ENCODE data around the gene CXCL16. TPM values are rescaled to one million over a fixed set of nuclear protein-coding genes. Genes with fewer than 3 reads are reported as not detected.

CXCL16 gene
- total RNA-seq, 1 donor from 2014 or later: 2.2 TPM

DNA sequence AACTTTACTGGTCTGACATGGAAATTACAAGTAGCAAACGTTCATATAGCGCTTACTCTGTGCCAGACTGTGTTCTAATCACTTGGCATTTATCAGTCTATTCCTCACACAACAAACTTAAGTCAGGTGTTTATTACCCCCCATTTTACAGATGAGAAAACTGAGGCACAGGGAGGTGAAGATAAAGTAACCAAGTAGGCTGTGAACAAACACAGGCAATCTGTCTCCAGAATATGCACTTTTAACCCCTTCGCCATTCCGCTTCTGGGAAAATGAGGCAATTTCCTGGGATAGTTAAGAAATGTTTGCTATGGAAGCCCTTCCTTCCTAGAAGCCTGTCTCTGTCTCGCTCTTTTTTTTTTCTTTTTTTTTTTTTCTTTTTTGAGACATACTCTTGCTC, 12.2 kb upstream of the CXCL16 start:
- Mint-ChIP-seq H3K4me1 (ENCODE audit: low read depth, unreplicated experiment) (no peaks in the 10 kb centered on the region), H3K27ac (ENCODE audit: unreplicated experiment) (no peak overlapping the region), H3K36me3 (ENCODE audit: low read depth, unreplicated experiment) (no peaks in the 10 kb centered on the region), H3K4me3 (ENCODE audit: unreplicated experiment) (no peak overlapping the region), H3K27me3 (ENCODE audit: low read depth, unreplicated experiment) (peaks cover 36% of the 10 kb centered on the region), H3K9me3 (ENCODE audit: unreplicated experiment) (no peaks in the 10 kb centered on the region)
- Histone ChIP-seq H3K9me3 (ENCODE audit: insufficient read depth, low read depth, low read length) (no peaks in the 10 kb centered on the region), H3K27ac (ENCODE audit: low read depth, low read length) (no peak overlapping the region), H3K4me3 (ENCODE audit: insufficient read depth, low read depth, low read length) (no peak overlapping the region), H3K4me2 (ENCODE audit: low read length) (no peak overlapping the region), H3K36me3 (ENCODE audit: insufficient read depth, low read length) (no peaks in the 10 kb centered on the region), H3K9ac (ENCODE audit: low read length) (no peak overlapping the region), H3K4me1 (ENCODE audit: insufficient read depth, low read length) (no peaks in the 10 kb centered on the region), H2AFZ (ENCODE audit: low read depth, low read length) (no peak overlapping the region), H3K79me2 (ENCODE audit: insufficient read depth, low read length) (no peaks in the 10 kb centered on the region), H4K20me1 (ENCODE audit: insufficient read depth, low read length) (no peaks in the 10 kb centered on the region), H3K27me3 (ENCODE audit: insufficient read depth, low read length) (peaks cover 27% of the 10 kb centered on the region)
- no peak for FAIRE-seq
- DNase-seq (ENCODE audit: low read depth): no peak
- TF ChIP-seq, protein P1, sequence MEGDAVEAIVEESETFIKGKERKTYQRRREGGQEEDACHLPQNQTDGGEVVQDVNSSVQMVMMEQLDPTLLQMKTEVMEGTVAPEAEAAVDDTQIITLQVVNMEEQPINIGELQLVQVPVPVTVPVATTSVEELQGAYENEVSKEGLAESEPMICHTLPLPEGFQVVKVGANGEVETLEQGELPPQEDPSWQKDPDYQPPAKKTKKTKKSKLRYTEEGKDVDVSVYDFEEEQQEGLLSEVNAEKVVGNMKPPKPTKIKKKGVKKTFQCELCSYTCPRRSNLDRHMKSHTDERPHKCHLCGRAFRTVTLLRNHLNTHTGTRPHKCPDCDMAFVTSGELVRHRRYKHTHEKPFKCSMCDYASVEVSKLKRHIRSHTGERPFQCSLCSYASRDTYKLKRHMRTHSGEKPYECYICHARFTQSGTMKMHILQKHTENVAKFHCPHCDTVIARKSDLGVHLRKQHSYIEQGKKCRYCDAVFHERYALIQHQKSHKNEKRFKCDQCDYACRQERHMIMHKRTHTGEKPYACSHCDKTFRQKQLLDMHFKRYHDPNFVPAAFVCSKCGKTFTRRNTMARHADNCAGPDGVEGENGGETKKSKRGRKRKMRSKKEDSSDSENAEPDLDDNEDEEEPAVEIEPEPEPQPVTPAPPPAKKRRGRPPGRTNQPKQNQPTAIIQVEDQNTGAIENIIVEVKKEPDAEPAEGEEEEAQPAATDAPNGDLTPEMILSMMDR (IDR thresholded peaks at IDR 0.05; ENCODE audit: insufficient read depth, low read depth, low read length): no peak

DNA sequence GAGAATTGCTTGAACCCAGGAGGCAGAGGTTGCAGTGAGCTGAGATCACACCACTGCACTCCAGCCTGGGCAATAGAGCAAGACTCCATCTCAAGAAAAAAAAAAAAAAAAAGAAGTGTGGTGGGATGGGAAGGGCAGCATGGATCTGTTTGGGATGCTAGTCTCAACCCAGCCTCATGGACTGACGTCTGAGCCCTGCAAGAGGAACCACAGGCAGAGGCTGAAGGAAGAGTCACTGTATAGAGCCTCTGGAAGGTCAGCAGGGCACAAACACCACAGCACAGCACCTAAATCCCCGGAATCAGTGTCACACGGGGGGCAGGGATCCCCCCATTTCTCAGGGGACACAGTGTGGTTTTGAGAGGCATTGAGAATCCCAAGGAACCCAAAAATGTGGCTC, 10.9 kb upstream of the CXCL16 start:
- FAIRE-seq (no peak), DNase-seq (ENCODE audit: low read depth) (no peak)
- no peak for TF ChIP-seq EZH2 (IDR thresholded peaks at IDR 0.05; ENCODE audit: insufficient read depth, low read length)
- TF ChIP-seq, protein P1 (IDR thresholded peaks at IDR 0.05; ENCODE audit: insufficient read depth, low read depth, low read length): no peak
- Histone ChIP-seq H4K20me1 (ENCODE audit: insufficient read depth, low read length) (no peaks in the 10 kb centered on the region), H3K9me3 (ENCODE audit: insufficient read depth, low read depth, low read length) (no peaks in the 10 kb centered on the region), H3K9ac (ENCODE audit: low read length) (no peak overlapping the region), H3K27me3 (ENCODE audit: insufficient read depth, low read length) (peaks cover 35% of the 10 kb centered on the region), H3K27ac (ENCODE audit: low read depth, low read length) (no peak overlapping the region), H3K4me2 (ENCODE audit: low read length) (no peak overlapping the region), H3K4me1 (ENCODE audit: insufficient read depth, low read length) (no peaks in the 10 kb centered on the region), H3K36me3 (ENCODE audit: insufficient read depth, low read length) (no peaks in the 10 kb centered on the region), H2AFZ (ENCODE audit: low read depth, low read length) (no peak overlapping the region), H3K4me3 (ENCODE audit: insufficient read depth, low read depth, low read length) (no peak overlapping the region), H3K79me2 (ENCODE audit: insufficient read depth, low read length) (no peaks in the 10 kb centered on the region)
- H3K36me3 Mint-ChIP-seq (ENCODE audit: low read depth, unreplicated experiment): no peaks in the 10 kb centered on the region
- peaks cover 2% of the 10 kb centered on the region for H3K9me3 Mint-ChIP-seq (ENCODE audit: unreplicated experiment)
- no peak overlapping the region for H3K27ac Mint-ChIP-seq (ENCODE audit: unreplicated experiment)
- H3K27me3 Mint-ChIP-seq (ENCODE audit: low read depth, unreplicated experiment): peaks cover 46% of the 10 kb centered on the region
- H3K4me1 Mint-ChIP-seq (ENCODE audit: low read depth, unreplicated experiment): no peaks in the 10 kb centered on the region
- no peak overlapping the region for H3K4me3 Mint-ChIP-seq (ENCODE audit: unreplicated experiment)

DNA sequence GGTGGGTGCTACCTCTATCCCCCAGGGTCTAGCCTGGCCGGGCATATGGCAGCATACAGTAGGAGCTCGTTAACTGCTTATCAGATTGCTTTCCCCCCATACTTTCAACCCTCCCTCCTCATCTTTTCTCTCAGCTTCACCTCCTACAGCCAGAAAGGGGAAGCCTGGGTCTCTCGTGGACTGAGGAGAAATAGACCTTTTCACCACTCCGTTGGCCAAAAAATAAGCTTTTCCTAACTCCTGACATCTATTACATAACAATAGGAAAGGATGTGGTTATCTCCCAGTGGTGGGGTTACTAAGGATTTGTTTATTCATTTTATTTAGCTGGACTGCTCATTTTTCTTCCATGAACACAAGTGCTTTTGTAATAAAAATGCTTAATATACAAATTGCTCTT, 9.0 kb upstream of the CXCL16 start:
- no peak overlapping the region for H3K9ac ChIP-seq (ENCODE audit: low read length)
- H2AFZ ChIP-seq (ENCODE audit: low read depth, low read length): no peak overlapping the region
- no peak overlapping the region for H3K27ac ChIP-seq (ENCODE audit: low read depth, low read length)
- H3K4me1 ChIP-seq (ENCODE audit: insufficient read depth, low read length): no peaks in the 10 kb centered on the region
- Mint-ChIP-seq H3K4me3 (ENCODE audit: unreplicated experiment) (no peak overlapping the region), H3K27me3 (ENCODE audit: low read depth, unreplicated experiment) (peaks cover 50% of the 10 kb centered on the region), H3K4me1 (ENCODE audit: low read depth, unreplicated experiment) (no peaks in the 10 kb centered on the region), H3K27ac (ENCODE audit: unreplicated experiment) (no peak overlapping the region), H3K36me3 (ENCODE audit: low read depth, unreplicated experiment) (no peaks in the 10 kb centered on the region), H3K9me3 (ENCODE audit: unreplicated experiment) (peaks cover 2% of the 10 kb centered on the region)
- FAIRE-seq (no peak), DNase-seq (ENCODE audit: low read depth) (no peak)
- no peaks in the 10 kb centered on the region for H3K79me2 ChIP-seq (ENCODE audit: insufficient read depth, low read length)
- no peak overlapping the region for H3K4me2 ChIP-seq (ENCODE audit: low read length)
- H3K4me3 ChIP-seq (ENCODE audit: insufficient read depth, low read depth, low read length): no peak overlapping the region
- H3K9me3 ChIP-seq (ENCODE audit: insufficient read depth, low read depth, low read length): no peaks in the 10 kb centered on the region
- no peaks in the 10 kb centered on the region for H4K20me1 ChIP-seq (ENCODE audit: insufficient read depth, low read length)
- no peaks in the 10 kb centered on the region for H3K36me3 ChIP-seq (ENCODE audit: insufficient read depth, low read length)
- no peak for TF ChIP-seq EZH2 (IDR thresholded peaks at IDR 0.05; ENCODE audit: insufficient read depth, low read length)
- TF ChIP-seq, protein P1 (IDR thresholded peaks at IDR 0.05; ENCODE audit: insufficient read depth, low read depth, low read length): no peak
- peaks cover 39% of the 10 kb centered on the region for H3K27me3 ChIP-seq (ENCODE audit: insufficient read depth, low read length)

Measured in astrocyte (in vitro differentiated cells and primary cell).